HEK293T (cell line): Measurements from ENCODE around the gene BRD2.

Experiments used
- BHLHE40 ChIP-seq: fragments of 450-650 bp; IDR thresholded peaks from 2 replicates; pipeline ENCODE4 v1.6.1; 2016; ENCODE audit warnings: mild to moderate bottlenecking, moderate library complexity, borderline replicate concordance
- FOXA1 ChIP-seq: fragments of 450-650 bp; IDR thresholded peaks from 2 replicates; pipeline ENCODE4 v1.6.1; 2016; ENCODE audit warnings: mild to moderate bottlenecking
- FOXM1 ChIP-seq: fragments of 450-650 bp; IDR thresholded peaks from 2 replicates; pipeline ENCODE4 v1.6.1; 2017; ENCODE audit warnings: mild to moderate bottlenecking, borderline replicate concordance
- HDGF ChIP-seq: fragments of 450-650 bp; IDR thresholded peaks from 2 replicates; pipeline ENCODE4 v1.6.1; 2017; ENCODE audit warnings: antibody characterized with exemption, borderline replicate concordance
- L3MBTL2 ChIP-seq: fragments of 450-650 bp; conservative IDR thresholded peaks from 2 replicates; pipeline ENCODE4 v1.6.1; 2016; ENCODE audit warnings: mild to moderate bottlenecking
- NFRKB ChIP-seq: fragments of 450-650 bp; IDR thresholded peaks from 2 replicates; pipeline ENCODE4 v1.6.1; 2016; ENCODE audit warnings: mild to moderate bottlenecking, moderate library complexity
- SP1 ChIP-seq: fragments of 450-650 bp; IDR thresholded peaks from 2 replicates; pipeline ENCODE4 v1.6.1; 2017
- SUZ12 ChIP-seq: fragments of 450-650 bp; IDR thresholded peaks from 2 replicates; pipeline ENCODE4 v1.6.1; 2016; ENCODE audit warnings: mild to moderate bottlenecking
- TARDBP ChIP-seq: fragments of 450-650 bp; IDR thresholded peaks from 2 replicates; pipeline ENCODE4 v1.6.1; 2016
- TF ChIP-seq, protein P1 (sequence below): fragments of 450-650 bp; IDR thresholded peaks from 2 replicates; pipeline ENCODE4 v1.6.1; 2016

DNA sequence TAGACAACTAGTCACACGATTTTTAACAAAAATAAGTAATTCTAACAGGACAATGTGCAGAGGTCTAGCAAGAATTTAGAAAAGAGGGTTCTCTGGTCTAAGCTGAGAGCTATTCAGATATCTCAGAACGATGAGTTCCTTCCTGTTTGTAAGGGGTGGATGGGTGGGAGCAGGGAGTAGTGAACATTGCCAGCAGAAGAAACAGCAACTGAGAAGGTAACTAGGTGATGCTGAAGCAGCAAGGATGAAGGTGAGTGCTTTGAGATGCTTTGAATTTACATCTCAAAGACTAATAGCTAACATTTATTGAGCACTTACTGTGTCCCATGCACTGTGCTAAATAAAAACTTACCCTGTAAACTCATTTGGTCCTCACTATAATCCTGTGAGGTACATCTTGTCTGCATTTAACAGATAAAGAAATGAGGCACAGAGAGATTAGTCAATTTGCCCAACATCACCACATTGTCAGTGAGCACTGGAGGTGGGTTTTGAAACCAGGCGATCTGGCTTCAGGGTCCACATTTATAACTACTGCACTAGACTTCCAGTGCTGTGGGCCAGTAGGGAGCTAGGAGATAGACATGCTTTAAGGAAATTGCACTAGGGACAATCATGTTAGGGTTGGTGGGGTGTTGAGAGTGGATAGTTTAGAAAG is 15.7 kb downstream of the BRD2 start:
- TF ChIP-seq SP1 = no peak
- TF ChIP-seq NFRKB = no peak
- no peak for TF ChIP-seq SUZ12
- no peak for TF ChIP-seq FOXM1
- TF ChIP-seq BHLHE40 = no peak
- TF ChIP-seq HDGF = no peak
- TF ChIP-seq, protein P1, sequence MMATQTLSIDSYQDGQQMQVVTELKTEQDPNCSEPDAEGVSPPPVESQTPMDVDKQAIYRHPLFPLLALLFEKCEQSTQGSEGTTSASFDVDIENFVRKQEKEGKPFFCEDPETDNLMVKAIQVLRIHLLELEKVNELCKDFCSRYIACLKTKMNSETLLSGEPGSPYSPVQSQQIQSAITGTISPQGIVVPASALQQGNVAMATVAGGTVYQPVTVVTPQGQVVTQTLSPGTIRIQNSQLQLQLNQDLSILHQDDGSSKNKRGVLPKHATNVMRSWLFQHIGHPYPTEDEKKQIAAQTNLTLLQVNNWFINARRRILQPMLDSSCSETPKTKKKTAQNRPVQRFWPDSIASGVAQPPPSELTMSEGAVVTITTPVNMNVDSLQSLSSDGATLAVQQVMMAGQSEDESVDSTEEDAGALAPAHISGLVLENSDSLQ = no peak
- no peak for TF ChIP-seq FOXA1
- TF ChIP-seq L3MBTL2 = no peak
- TF ChIP-seq TARDBP = no peak
